ENCODE data around the gene CD83. TPM values are rescaled to one million over a fixed set of nuclear protein-coding genes. Genes with fewer than 3 reads are reported as not detected.

CD83 gene
- total and polyA plus RNA-seq, 7 donors, result 0.10 to 2.1 (median 0.71) TPM

DNA sequence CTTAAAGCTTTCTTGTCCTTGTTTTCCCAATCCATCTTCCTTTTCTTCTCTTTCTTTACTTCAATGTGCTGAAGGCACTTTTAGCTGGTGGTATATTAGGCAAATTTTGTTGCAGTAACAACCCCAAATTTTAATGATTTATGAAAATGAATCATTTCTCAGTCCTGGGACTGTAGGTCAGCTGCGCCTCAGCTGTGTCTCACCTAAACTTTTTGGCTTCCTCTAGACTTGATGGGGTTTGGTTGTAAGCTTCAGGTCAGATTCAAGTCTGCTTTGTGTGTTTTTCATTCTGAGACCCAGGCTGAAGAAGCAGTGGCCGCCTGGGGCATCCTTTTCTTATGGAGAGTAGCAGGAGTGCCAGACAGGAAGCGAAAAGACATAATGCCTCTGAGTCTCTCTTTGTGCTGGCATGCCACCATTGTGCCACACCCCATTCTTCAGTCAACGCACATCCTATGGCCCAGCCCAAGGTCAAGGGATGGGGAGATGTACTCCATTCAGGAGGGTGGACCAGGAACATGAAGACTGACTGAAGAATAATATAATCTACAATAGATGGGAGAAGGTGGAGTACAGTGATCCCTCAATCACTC lies 28.9 kb upstream of the CD83 start:
- Histone ChIP-seq H3K36me3 (ENCODE audit: insufficient read depth in 1 of 2, low read depth in 1 of 2) (no peaks in the 10 kb centered on the region), H3K27ac (no peak overlapping the region), H3K4me1 (no peaks in the 10 kb centered on the region), H3K27me3 (ENCODE audit: insufficient read depth in 3 of 3, low read length in 2 of 3) (peaks cover 0 to 18% (median 5%) of the 10 kb centered on the region in 3 donors), H3K9me3 (no peaks in the 10 kb centered on the region), H3K4me3 (no peak overlapping the region)
- TF ChIP-seq, protein P1, sequence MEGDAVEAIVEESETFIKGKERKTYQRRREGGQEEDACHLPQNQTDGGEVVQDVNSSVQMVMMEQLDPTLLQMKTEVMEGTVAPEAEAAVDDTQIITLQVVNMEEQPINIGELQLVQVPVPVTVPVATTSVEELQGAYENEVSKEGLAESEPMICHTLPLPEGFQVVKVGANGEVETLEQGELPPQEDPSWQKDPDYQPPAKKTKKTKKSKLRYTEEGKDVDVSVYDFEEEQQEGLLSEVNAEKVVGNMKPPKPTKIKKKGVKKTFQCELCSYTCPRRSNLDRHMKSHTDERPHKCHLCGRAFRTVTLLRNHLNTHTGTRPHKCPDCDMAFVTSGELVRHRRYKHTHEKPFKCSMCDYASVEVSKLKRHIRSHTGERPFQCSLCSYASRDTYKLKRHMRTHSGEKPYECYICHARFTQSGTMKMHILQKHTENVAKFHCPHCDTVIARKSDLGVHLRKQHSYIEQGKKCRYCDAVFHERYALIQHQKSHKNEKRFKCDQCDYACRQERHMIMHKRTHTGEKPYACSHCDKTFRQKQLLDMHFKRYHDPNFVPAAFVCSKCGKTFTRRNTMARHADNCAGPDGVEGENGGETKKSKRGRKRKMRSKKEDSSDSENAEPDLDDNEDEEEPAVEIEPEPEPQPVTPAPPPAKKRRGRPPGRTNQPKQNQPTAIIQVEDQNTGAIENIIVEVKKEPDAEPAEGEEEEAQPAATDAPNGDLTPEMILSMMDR (IDR thresholded peaks at IDR 0.05), result no peak
- ATAC-seq (no peak), DNase-seq (no peak)
- WGBS, 3 donors, result 43 to 63% (median 58%) methylated on average over 4 of the region's 4 CpGs
- intact Hi-C loops (cut with DNase I), result no loop called here

DNA sequence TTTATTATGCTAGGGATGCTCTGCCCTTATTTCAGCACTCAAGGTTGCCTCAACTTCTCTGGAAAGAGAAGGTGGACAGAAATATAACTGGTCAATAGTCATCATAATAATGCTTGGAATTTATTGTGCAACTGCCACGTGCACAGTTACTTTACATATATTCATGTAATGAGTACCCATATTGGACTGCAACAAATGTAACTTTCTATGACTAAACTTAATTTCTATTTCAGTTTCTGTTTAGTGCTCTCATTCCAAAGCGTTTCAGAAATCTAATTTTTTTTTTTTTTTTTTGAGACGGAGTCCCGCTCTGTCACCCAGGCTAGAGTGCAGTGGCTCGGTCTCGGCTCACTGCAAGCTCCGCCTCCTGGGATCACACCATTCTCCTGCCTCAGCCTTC lies 28.3 kb upstream of the CD83 start:
- ATAC-seq (no peak), DNase-seq (no peak)
- Histone ChIP-seq H3K27ac (no peak overlapping the region), H3K9me3 (no peaks in the 10 kb centered on the region), H3K4me3 (no peak overlapping the region), H3K36me3 (ENCODE audit: insufficient read depth in 1 of 2, low read depth in 1 of 2) (no peaks in the 10 kb centered on the region), H3K4me1 (no peaks in the 10 kb centered on the region), H3K27me3 (ENCODE audit: insufficient read depth in 3 of 3, low read length in 2 of 3) (peaks cover 0 to 18% (median 5%) of the 10 kb centered on the region in 3 donors)
- TF ChIP-seq, protein P1 (IDR thresholded peaks at IDR 0.05), result no peak
- 83 to 91% (median 89%) methylated on average over 7 of the region's 7 CpGs for WGBS, 3 donors
- intact Hi-C loops (cut with DNase I), result no loop called here

DNA sequence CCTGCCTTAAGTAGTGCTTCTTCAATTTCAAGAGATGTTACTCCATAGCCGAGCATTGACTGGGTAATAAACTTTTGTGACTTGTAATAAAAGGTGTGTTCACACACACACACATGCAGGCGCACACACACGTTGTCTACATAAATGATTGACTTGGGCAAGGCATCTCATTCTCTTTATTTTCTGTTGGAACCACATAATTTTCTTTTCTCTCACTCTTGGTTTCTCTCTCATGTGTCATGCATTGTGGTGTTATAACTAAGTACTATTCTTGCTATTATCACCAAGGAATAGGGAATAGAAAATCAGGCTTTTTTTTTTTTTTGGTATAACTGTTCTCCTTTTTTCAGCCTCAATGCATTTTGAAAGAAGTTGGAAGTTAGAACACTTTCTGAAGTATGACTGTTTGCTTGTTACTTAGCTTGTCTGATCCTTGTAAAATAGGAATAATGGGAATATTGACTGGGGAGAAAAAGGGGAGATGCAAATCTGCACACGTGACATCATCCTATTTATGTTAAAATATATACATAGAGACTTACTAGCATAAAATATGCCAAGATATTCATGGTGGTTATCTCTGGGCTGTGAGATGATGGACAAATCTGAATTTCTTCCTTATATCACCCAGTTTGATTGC lies 26.1 kb upstream of the CD83 start:
- no peaks in the 10 kb centered on the region for H3K4me1 ChIP-seq
- no peak overlapping the region for H3K4me3 ChIP-seq
- H3K36me3 ChIP-seq (ENCODE audit: insufficient read depth in 1 of 2, low read depth in 1 of 2), result no peaks in the 10 kb centered on the region
- peaks cover 0 to 18% (median 5%) of the 10 kb centered on the region in 3 donors for H3K27me3 ChIP-seq (ENCODE audit: insufficient read depth in 3 of 3, low read length in 2 of 3)
- TF ChIP-seq, protein P1 (IDR thresholded peaks at IDR 0.05), result no peak
- no peaks in the 10 kb centered on the region for H3K9me3 ChIP-seq
- intact Hi-C loops (cut with DNase I), result no loop called here
- DNase-seq, result no peak
- WGBS, 3 donors, result 83 to 88% (median 87%) methylated on average over 4 of the region's 4 CpGs
- no peak overlapping the region for H3K27ac ChIP-seq
- ATAC-seq, result no peak

DNA sequence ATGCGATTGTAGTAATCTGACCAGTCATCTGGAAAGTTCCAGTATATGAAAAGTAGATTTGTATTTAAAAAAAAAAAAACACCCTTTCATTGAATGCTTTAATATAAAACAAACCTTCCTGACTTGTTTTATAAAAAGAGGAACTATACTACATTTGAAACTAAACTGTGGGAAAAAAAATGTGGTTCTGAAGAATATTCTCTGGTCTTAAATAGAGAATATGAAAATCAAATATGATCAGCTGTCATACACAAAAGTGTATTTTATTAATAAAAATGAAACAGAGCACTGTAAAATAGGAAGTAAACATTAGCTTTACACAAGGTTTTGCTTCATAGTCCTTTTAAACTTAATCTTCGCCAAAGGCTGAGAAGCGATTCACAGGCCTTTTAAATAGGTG lies 25.3 kb upstream of the CD83 start:
- H3K27me3 ChIP-seq (ENCODE audit: insufficient read depth in 3 of 3, low read length in 2 of 3), result peaks cover 0 to 18% (median 5%) of the 10 kb centered on the region in 3 donors
- no peak for DNase-seq
- TF ChIP-seq, protein P1 (IDR thresholded peaks at IDR 0.05), result no peak
- no peaks in the 10 kb centered on the region for H3K9me3 ChIP-seq
- H3K27ac ChIP-seq, result no peak overlapping the region
- ATAC-seq, result no peak
- no peaks in the 10 kb centered on the region for H3K4me1 ChIP-seq
- H3K4me3 ChIP-seq, result no peak overlapping the region
- 70 to 93% (median 88%) methylated on average over 3 of the region's 3 CpGs for WGBS, 3 donors
- intact Hi-C loops (cut with DNase I), result no loop called here
- H3K36me3 ChIP-seq (ENCODE audit: insufficient read depth in 1 of 2, low read depth in 1 of 2), result no peaks in the 10 kb centered on the region

Data from psoas muscle (tissue), 8 donors.